Kidney epithelial cell (primary cell): Measurements from ENCODE around the gene TBL1X. TPM values are rescaled to one million over a fixed set of nuclear protein-coding genes. Genes with fewer than 3 reads are reported as not detected.

Source experiments
- DNase-seq: peaks from one replicate; pipeline ENCODE4 v3.0.0-alpha.2; 2010; ENCODE audit warnings: low read depth
- H3K27me3 ChIP-seq: 2 replicates; pipeline ENCODE4 v1.6.0; 2011; ENCODE audit warnings: low read length; ENCODE audit not compliant: control insufficient read depth, insufficient read depth
- H3K36me3 ChIP-seq: 2 replicates; pipeline ENCODE4 v1.5.1; 2011; ENCODE audit warnings: low read length; ENCODE audit not compliant: control insufficient read depth, insufficient read depth
- H3K4me3 ChIP-seq: 2 replicates; pipeline ENCODE4 v1.5.1; 2011; ENCODE audit warnings: low read depth, mild to moderate bottlenecking, control low read depth, low read length
- CTCF ChIP-seq: IDR thresholded peaks from 2 replicates; pipeline ENCODE4 v1.5.1; 2011; ENCODE audit warnings: mild to moderate bottlenecking, moderate library complexity, low read length, control low read depth, inconsistent platforms; ENCODE audit not compliant: insufficient read depth, poor library complexity, severe bottlenecking
- total RNA-seq: library from RNA; depleted of rRNA; stranded (reverse); fragments of >200 nt; gene quantifications from 2 replicates; pipeline ENCODE4 v1.2.3, GENCODE V29; 2015

TBL1X gene
- total RNA-seq, 1 donor from 2014 or later: 25.9 TPM

GRCh38 chrX:9662148-9662547 is 197.3 kb downstream of the TBL1X start:
- no peak overlapping the region for H3K4me3 ChIP-seq
- TF ChIP-seq CTCF: no peak
- H3K27me3 ChIP-seq: no peaks in the 10 kb centered on the region
- no peak for DNase-seq
- no peaks in the 10 kb centered on the region for H3K36me3 ChIP-seq

- no peaks in the 10 kb centered on the region for H3K27me3 ChIP-seq
- DNase-seq: no peak
- no peak for TF ChIP-seq CTCF
Measured at GRCh38 chrX:9663216-9663615, 198.4 kb downstream of the TBL1X start.

DNA sequence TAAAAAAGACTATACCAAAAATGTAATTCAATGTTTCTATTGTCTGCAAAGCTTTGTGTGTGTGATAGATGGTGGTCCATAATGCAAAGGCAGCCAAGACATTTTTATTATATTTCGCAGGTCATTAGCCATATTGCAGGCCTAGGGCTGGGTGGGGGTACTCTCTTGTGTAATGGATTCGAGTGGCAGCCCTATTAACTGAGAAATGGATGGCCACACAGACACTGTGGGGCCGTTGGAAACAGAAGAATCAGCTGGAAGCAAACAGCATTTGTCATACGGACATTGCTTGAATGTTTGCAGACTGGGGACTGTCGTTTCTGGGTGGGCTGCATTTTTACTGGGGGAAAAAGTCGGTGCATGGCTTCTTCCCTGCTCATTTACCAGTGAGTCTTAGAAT is 199.4 kb downstream of the TBL1X start:
- no peak for DNase-seq
- H3K36me3 ChIP-seq: no peaks in the 10 kb centered on the region
- no peaks in the 10 kb centered on the region for H3K27me3 ChIP-seq
- TF ChIP-seq CTCF: no peak
- no peak overlapping the region for H3K4me3 ChIP-seq

More at GRCh38 chrX:9663216-9663615, 198.4 kb downstream of the TBL1X start:
- H3K4me3 ChIP-seq: no peak overlapping the region
- H3K36me3 ChIP-seq: no peaks in the 10 kb centered on the region

DNA sequence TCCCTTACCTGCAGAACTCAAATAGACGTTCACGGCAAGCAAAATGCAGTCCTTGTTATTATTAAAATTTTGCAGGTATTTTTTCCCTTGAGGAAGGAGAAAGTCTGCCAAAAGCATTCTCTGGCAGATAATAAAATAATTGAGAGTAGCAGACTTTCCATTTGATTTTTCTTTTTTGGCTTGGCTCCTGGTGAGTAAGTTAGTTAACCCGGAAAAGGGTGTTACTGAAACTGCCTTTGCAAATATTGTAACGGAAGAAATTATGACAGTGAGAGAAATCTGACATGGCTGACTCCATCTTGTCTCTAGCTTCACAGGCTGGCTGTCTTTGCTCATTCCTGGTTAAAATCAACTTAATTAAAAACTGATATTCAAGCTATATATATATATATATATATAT is 200.3 kb downstream of the TBL1X start:
- TF ChIP-seq CTCF: no peak
- no peaks in the 10 kb centered on the region for H3K27me3 ChIP-seq
- H3K36me3 ChIP-seq: no peaks in the 10 kb centered on the region
- H3K4me3 ChIP-seq: no peak overlapping the region
- no peak for DNase-seq

GRCh38 chrX:9668537-9668936 is 203.7 kb downstream of the TBL1X start:
- no peak for TF ChIP-seq CTCF
- no peaks in the 10 kb centered on the region for H3K27me3 ChIP-seq
- no peak for DNase-seq
- H3K36me3 ChIP-seq: no peaks in the 10 kb centered on the region
- no peak overlapping the region for H3K4me3 ChIP-seq

- no peak for TF ChIP-seq CTCF
- no peak for DNase-seq
- no peak overlapping the region for H3K4me3 ChIP-seq
Measured at GRCh38 chrX:9670136-9670814, 205.4 kb downstream of the TBL1X start.

More at GRCh38 chrX:9670136-9670814, 205.4 kb downstream of the TBL1X start:
- H3K36me3 ChIP-seq: no peaks in the 10 kb centered on the region
- no peaks in the 10 kb centered on the region for H3K27me3 ChIP-seq
